Activated naive CD4-positive, alpha-beta T cell treated with anti-CD3 and anti-CD28 coated beads for 36 hours (primary cell): ENCODE measurements around the gene IZUMO4. TPM values are rescaled to one million over a fixed set of nuclear protein-coding genes. Genes with fewer than 3 reads are reported as not detected.

Experiments
- CTCF ChIA-PET: fragments of 350-600 bp; sonication (Branson Sonifier 250); formaldehyde crosslinking; loops from one replicate; lab custom pipeline; 2021; ENCODE audit warnings: antibody characterized with exemption; lab: Charles Lee
- DNase-seq: peaks from one replicate; pipeline ENCODE4 v3.0.0-alpha.2; 2020
- H3K27ac Mint-ChIP-seq: one replicate; pipeline ENCODE4 v1.8.0; 2021; ENCODE audit warnings: mild to moderate bottlenecking, mixed read lengths
- H3K27me3 Mint-ChIP-seq: one replicate; pipeline ENCODE4 v1.8.0; 2021; ENCODE audit warnings: low read depth, mixed read lengths
- H3K36me3 Mint-ChIP-seq: one replicate; pipeline ENCODE4 v1.8.0; 2021; ENCODE audit warnings: low read depth, mixed read lengths
- H3K4me1 Mint-ChIP-seq: one replicate; pipeline ENCODE4 v1.8.0; 2021; ENCODE audit warnings: low read depth, mixed read lengths
- H3K4me3 Mint-ChIP-seq: one replicate; pipeline ENCODE4 v1.8.0; 2021; ENCODE audit warnings: mild to moderate bottlenecking, moderate library complexity, mixed read lengths
- H3K9me3 Mint-ChIP-seq: one replicate; pipeline ENCODE4 v1.8.0; 2021; ENCODE audit warnings: mixed read lengths
- intact Hi-C: fragments of 100-400 bp; cut with micrococcal nuclease; formaldehyde crosslinking; loops from one replicate; pipeline ENCODE4 v1.15.1; 2023
- total RNA-seq, 2 experiments: library from RNA; stranded (reverse); gene quantifications; one replicate each; pipeline ENCODE4 v1.2.3, GENCODE V29; 2021

Gene IZUMO4
- total RNA-seq, 2 experiments from 2014 or later = 13.1 to 14.2 TPM

GRCh38 chr19:2053601-2054389 is 42.9 kb upstream of the IZUMO4 start:
- H3K4me3 Mint-ChIP-seq = no peak overlapping the region
- H3K27me3 Mint-ChIP-seq = no peaks in the 10 kb centered on the region
- H3K4me1 Mint-ChIP-seq = peaks cover 56% of the 10 kb centered on the region
- peak overlapping the region; percentile 77 for H3K27ac Mint-ChIP-seq
- CTCF ChIA-PET = interaction anchor here (0.7 kb wide), 1 partner anchor 39 kb away, joined by 4 read pairs; no protein-coding TSS in a partner anchor
- peaks cover 4% of the 10 kb centered on the region for H3K36me3 Mint-ChIP-seq
- intact Hi-C loops = no loop called here
- no peak for DNase-seq
- H3K9me3 Mint-ChIP-seq = no peaks in the 10 kb centered on the region

GRCh38 chr19:2054763-2055162 is 42.0 kb upstream of the IZUMO4 start:
- peak overlapping the region; percentile 77 for H3K27ac Mint-ChIP-seq
- no peaks in the 10 kb centered on the region for H3K9me3 Mint-ChIP-seq
- H3K36me3 Mint-ChIP-seq = peaks cover 3% of the 10 kb centered on the region
- intact Hi-C loops = no loop called here
- peaks cover 53% of the 10 kb centered on the region for H3K4me1 Mint-ChIP-seq
- no peaks in the 10 kb centered on the region for H3K27me3 Mint-ChIP-seq
- no peak for DNase-seq
- no peak overlapping the region for H3K4me3 Mint-ChIP-seq
- CTCF ChIA-PET = no interaction called here

GRCh38 chr19:2055931-2056836 is 40.5 kb upstream of the IZUMO4 start:
- H3K36me3 Mint-ChIP-seq = no peaks in the 10 kb centered on the region
- H3K27ac Mint-ChIP-seq = peak overlapping the region; percentile 91
- H3K4me1 Mint-ChIP-seq = peaks cover 60% of the 10 kb centered on the region
- H3K4me3 Mint-ChIP-seq = peak overlapping the region; percentile 62
- no peaks in the 10 kb centered on the region for H3K9me3 Mint-ChIP-seq
- intact Hi-C loops = no loop called here
- CTCF ChIA-PET = no interaction called here
- DNase-seq = peak; percentile 65
- no peaks in the 10 kb centered on the region for H3K27me3 Mint-ChIP-seq

- intact Hi-C loops = no loop called here
- Mint-ChIP-seq H3K27ac (peak overlapping the region; percentile 82), H3K4me3 (peak overlapping the region; percentile 46), H3K36me3 (no peaks in the 10 kb centered on the region), H3K4me1 (peaks cover 56% of the 10 kb centered on the region), H3K9me3 (no peaks in the 10 kb centered on the region), H3K27me3 (no peaks in the 10 kb centered on the region)
- no peak for DNase-seq
- CTCF ChIA-PET = no interaction called here
Measured at GRCh38 chr19:2056837-2057192, 39.9 kb upstream of the IZUMO4 start.

GRCh38 chr19:2057484-2058469 is 38.9 kb upstream of the IZUMO4 start:
- CTCF ChIA-PET = no interaction called here
- H3K4me3 Mint-ChIP-seq = no peak overlapping the region
- peaks cover 57% of the 10 kb centered on the region for H3K4me1 Mint-ChIP-seq
- DNase-seq = no peak
- peak overlapping the region; percentile 82 for H3K27ac Mint-ChIP-seq
- H3K27me3 Mint-ChIP-seq = no peaks in the 10 kb centered on the region
- H3K9me3 Mint-ChIP-seq = no peaks in the 10 kb centered on the region
- no peaks in the 10 kb centered on the region for H3K36me3 Mint-ChIP-seq
- intact Hi-C loops = no loop called here

GRCh38 chr19:2058570-2059421 is 37.9 kb upstream of the IZUMO4 start:
- no peaks in the 10 kb centered on the region for H3K27me3 Mint-ChIP-seq
- peaks cover 55% of the 10 kb centered on the region for H3K4me1 Mint-ChIP-seq
- H3K9me3 Mint-ChIP-seq = no peaks in the 10 kb centered on the region
- CTCF ChIA-PET = no interaction called here
- no peaks in the 10 kb centered on the region for H3K36me3 Mint-ChIP-seq
- no peak for DNase-seq
- no peak overlapping the region for H3K4me3 Mint-ChIP-seq
- intact Hi-C loops = no loop called here
- H3K27ac Mint-ChIP-seq = peak overlapping the region; percentile 81

GRCh38 chr19:2059422-2060201 is 37.1 kb upstream of the IZUMO4 start:
- H3K27me3 Mint-ChIP-seq = no peaks in the 10 kb centered on the region
- peaks cover 52% of the 10 kb centered on the region for H3K4me1 Mint-ChIP-seq
- intact Hi-C loops = loop anchor here (2.0 to 5.0 kb wide), 3 partner anchors 25 to 177 kb away; no protein-coding TSS in a partner anchor
- CTCF ChIA-PET = no interaction called here
- no peaks in the 10 kb centered on the region for H3K36me3 Mint-ChIP-seq
- peak overlapping the region; percentile 81 for H3K4me3 Mint-ChIP-seq
- H3K27ac Mint-ChIP-seq = peak overlapping the region; percentile 98
- H3K9me3 Mint-ChIP-seq = no peaks in the 10 kb centered on the region
- DNase-seq = no peak

- Mint-ChIP-seq H3K4me3 (peak overlapping the region; percentile 87), H3K27me3 (no peaks in the 10 kb centered on the region), H3K27ac (peak overlapping the region; percentile 98), H3K4me1 (peaks cover 41% of the 10 kb centered on the region), H3K36me3 (no peaks in the 10 kb centered on the region), H3K9me3 (no peaks in the 10 kb centered on the region)
- intact Hi-C loops = loop anchor here (1.0 to 5.0 kb wide), 7 partner anchors 10 to 179 kb away; partner anchors contain the start of genes AP3D1, IZUMO4, MKNK2 and MOB3A
- DNase-seq = no peak
- CTCF ChIA-PET = interaction anchor here (0.8 to 1.7 kb wide), 3 partner anchors 9 to 41 kb away, joined by 3 to 7 read pairs (median 4); no protein-coding TSS in a partner anchor
Measured at GRCh38 chr19:2060884-2061494, 35.7 kb upstream of the IZUMO4 start.

GRCh38 chr19:2061495-2062388 is 35.0 kb upstream of the IZUMO4 start:
- peak; percentile 99 for DNase-seq
- intact Hi-C loops = loop anchor here (1.0 to 5.0 kb wide), 7 partner anchors 10 to 179 kb away; partner anchors contain the start of genes AP3D1, IZUMO4, MKNK2 and MOB3A
- Mint-ChIP-seq H3K27me3 (no peaks in the 10 kb centered on the region), H3K9me3 (no peaks in the 10 kb centered on the region), H3K4me3 (peak overlapping the region; percentile 87), H3K27ac (peak overlapping the region; percentile 86), H3K4me1 (peaks cover 36% of the 10 kb centered on the region), H3K36me3 (no peaks in the 10 kb centered on the region)
- CTCF ChIA-PET = interaction anchor here (0.8 to 1.7 kb wide), 2 partner anchors 33 to 42 kb away, joined by 3 to 7 read pairs; no protein-coding TSS in a partner anchor
